ENCODE data around the gene ADCY2.
A peak's percentile ranks its signal among the peaks of the same experiment; 100 is the strongest.

ADCY2 gene

GRCh38 chr5:7875151-7875550, 479.2 kb downstream of the ADCY2 start:
- no peak overlapping the region for H3K4me3 ChIP-seq (replicated peaks; ENCODE audit: low read depth, low read length)
- no peak for TF ChIP-seq CTCF (IDR thresholded peaks at IDR 0.05; ENCODE audit: low read length, missing control alignments)
- DNase-seq (ENCODE audit: low read depth): no peak

GRCh38 chr5:7876867-7877266, 480.9 kb downstream of the ADCY2 start:
- no peak for TF ChIP-seq CTCF (IDR thresholded peaks at IDR 0.05; ENCODE audit: low read length, missing control alignments)
- no peak overlapping the region for H3K4me3 ChIP-seq (replicated peaks; ENCODE audit: low read depth, low read length)
- peak; percentile 24 for DNase-seq (ENCODE audit: low read depth)

GRCh38 chr5:7877851-7878250, 481.9 kb downstream of the ADCY2 start:
- DNase-seq (ENCODE audit: low read depth): peak; percentile 7
- no peak overlapping the region for H3K4me3 ChIP-seq (replicated peaks; ENCODE audit: low read depth, low read length)
- TF ChIP-seq CTCF (IDR thresholded peaks at IDR 0.05; ENCODE audit: low read length, missing control alignments): no peak

GRCh38 chr5:7878381-7878873, 482.5 kb downstream of the ADCY2 start:
- TF ChIP-seq CTCF (IDR thresholded peaks at IDR 0.05; ENCODE audit: low read length, missing control alignments): no peak
- peak; percentile 56 for DNase-seq (ENCODE audit: low read depth)
- H3K4me3 ChIP-seq (replicated peaks; ENCODE audit: low read depth, low read length): no peak overlapping the region
